Spleen (tissue), 13 donors: ENCODE results near the gene PCDHGA9. TPM values are rescaled to one million over a fixed set of nuclear protein-coding genes. Genes with fewer than 3 reads are reported as not detected.
A peak's percentile ranks its signal among the peaks of the same experiment; 100 is the strongest.

Experiments
- DNase-seq: peaks from one replicate; pipeline ENCODE4 v3.0.0-alpha.2; 2020
- H3K27ac ChIP-seq, 8 donors: fragments of 200-600 bp; sonication (generic) in 7 of 8; 1 replicate in 4 of 8; 2 replicates in 4 of 8; pipeline versions ENCODE4 v1.5.0 to v1.8.0; 2016 to 2021; ENCODE audit warnings: inconsistent platforms in 4 of 8, mild to moderate bottlenecking in 4 of 8, moderate library complexity in 1 of 8
- H3K27me3 ChIP-seq, 7 donors: fragments of 200-600 bp; sonication (generic) in 6 of 7; replicated peaks in 1 of 7; 1 replicate in 4 of 7; 2 replicates in 3 of 7; pipeline versions ENCODE4 v1.5.0 to v1.8.0; 2016 to 2021; ENCODE audit warnings: inconsistent platforms in 3 of 7, mild to moderate bottlenecking in 1 of 7
- H3K36me3 ChIP-seq, 6 donors: fragments of 200-600 bp; sonication (generic) in 5 of 6; 1 replicate in 4 of 6; 2 replicates in 2 of 6; pipeline versions ENCODE4 v1.5.0 to v1.8.0; 2016 to 2021; ENCODE audit warnings: inconsistent platforms in 2 of 6
- H3K4me1 ChIP-seq, 6 donors: fragments of 200-600 bp; sonication (generic) in 5 of 6; 1 replicate in 3 of 6; 2 replicates in 3 of 6; pipeline versions ENCODE4 v1.5.0 to v1.8.0; 2016 to 2021; ENCODE audit warnings: inconsistent platforms in 3 of 6
- H3K4me3 ChIP-seq, 8 donors: fragments of 200-600 bp; sonication (generic) in 7 of 8; 1 replicate in 4 of 8; 2 replicates in 4 of 8; pipeline versions ENCODE4 v1.5.0 to v1.8.0; 2016 to 2021; ENCODE audit warnings: inconsistent platforms in 4 of 8, mild to moderate bottlenecking in 4 of 8, moderate library complexity in 2 of 8
- H3K9me3 ChIP-seq, 8 donors: fragments of 200-600 bp; sonication (generic) in 7 of 8; 1 replicate in 4 of 8; 2 replicates in 4 of 8; pipeline versions ENCODE4 v1.5.0 to v1.8.0; 2016 to 2021; ENCODE audit warnings: inconsistent platforms in 4 of 8
- POLR2A ChIP-seq, 3 donors: fragments of 450-650 bp; IDR thresholded peaks; one replicate each; pipeline ENCODE4 v1.5.1; 2017; ENCODE audit warnings: antibody characterized with exemption in 3 of 3, mild to moderate bottlenecking in 1 of 3
- POLR2AphosphoS5 ChIP-seq, 3 donors: sonication (generic); formaldehyde crosslinking; IDR thresholded peaks; one replicate each; pipeline ENCODE4 v1.5.1; 2017; ENCODE audit warnings: antibody characterized with exemption in 3 of 3
- WGBS, 5 donors: extraction: QIAGEN DNeasy Blood & Tissue Kit in 3 of 5; methylation state at CpG; one replicate each; pipeline versions ENCODE4 v1.1.5 to v1.1.7; 2013 to 2018; 5-methylcytosine and 5-hydroxymethylcytosine counted together
- intact Hi-C: fragments of 100-400 bp; cut with DNase I; formaldehyde crosslinking; loops from one replicate; pipeline ENCODE4 v1.15.0; 2023; ENCODE audit warnings: low total_unique reads
- long read RNA-seq, 2 donors: transcript quantifications; one replicate each; lab custom pipeline, GENCODE V29; 2026
- polyA plus RNA-seq, 3 donors: library from polyadenylated mRNA; stranded (reverse); fragments of 200-250 nt; gene quantifications; one replicate each; pipeline ENCODE4 v1.2.1, GENCODE V29; 2013
- total RNA-seq, 7 donors: library from RNA; depleted of rRNA in 3 of 7; stranded (reverse); fragments of >200 nt in 3 of 7; fragmentation: NEBNext Ultra II Directional in 4 of 7; extraction: Animal tissue kit (Norgen Biotek cat#: 25700) in 4 of 7; gene quantifications; one replicate each; pipeline versions ENCODE4 v1.1.0 to v1.2.1, GENCODE V29; 2016 to 2021
- TF ChIP-seq, protein P1 (sequence below), 11 experiments: fragments of 200-600 bp in 7 of 11; fragments of 450-650 bp in 4 of 11; sonication (generic) in 4 of 11; IDR thresholded peaks in 8 of 11; conservative IDR thresholded peaks in 3 of 11; 1 replicate in 7 of 11; 2 replicates in 4 of 11; pipeline versions ENCODE4 v1.4.0 to v1.8.0; 2016 to 2021; ENCODE audit warnings: antibody characterized with exemption in 11 of 11, inconsistent platforms in 4 of 11, mild to moderate bottlenecking in 1 of 11
- donor health status: healthy with polysubstance abuse.
- donor health status: DM: no; HTN: no; CAD: no; lungs with moderate emphysema.
- donor health status: DM: no; HTN: no; CAD: no.
- donor health status: Bipolar disorder and iron deficiency.
- donor health status: healthy.
- donor health status: DM: no; HTN: no; CAD: no.
- donor health status: DM: yes; HTN: yes; CAD: no.

PCDHGA9 gene
- total RNA-seq (1 to 10 TPM; 2.6 to 9.6 (median 4.7) TPM), polyA plus RNA-seq (under 1 TPM in 2 of 3 donors, not detected in 1; 0.11 to 0.29 TPM)
- long read RNA-seq, donor 1, partial matches to known transcripts = 0 of 2 reads
- long read RNA-seq, donor 1, other reads (novel, unspliced or antisense) = 0 of 2 reads
- long read RNA-seq, donor 2 = 0 reads

DNA sequence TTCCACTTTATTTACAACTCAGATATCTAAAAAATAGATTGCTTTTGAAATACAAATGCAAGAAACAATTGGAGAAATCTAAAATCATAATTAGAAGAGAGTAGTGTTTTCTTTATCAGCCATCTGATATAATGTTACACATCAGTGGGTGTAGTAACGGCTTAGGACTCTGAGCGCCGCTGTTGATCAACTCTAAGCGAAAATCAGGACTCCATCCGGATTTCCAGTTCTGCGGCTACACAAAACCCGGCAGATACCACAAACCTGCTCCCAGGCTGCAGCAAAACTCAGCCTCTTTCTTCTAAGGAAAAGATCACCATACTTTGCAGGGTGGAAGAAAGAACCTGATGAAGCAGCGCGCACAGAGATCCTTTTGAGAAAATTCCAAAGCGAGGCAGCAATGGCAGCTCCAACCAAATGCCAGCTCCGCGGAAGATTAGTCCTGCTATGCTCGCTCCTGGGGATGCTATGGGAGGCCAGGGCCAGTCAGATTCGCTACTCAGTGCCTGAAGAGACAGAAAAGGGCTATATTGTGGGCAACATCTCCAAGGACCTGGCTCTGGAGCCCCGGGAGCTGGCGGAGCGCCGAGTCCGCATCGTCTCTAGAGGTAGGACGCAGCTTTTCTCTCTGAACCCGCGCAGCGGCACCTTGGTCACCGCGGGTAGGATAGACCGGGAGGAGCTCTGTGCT lies at the start of gene PCDHGA9:
Gene PCDHGA9 (plus strand): TSS at position 226 of the 691 bp plus-strand sequence. CDS start 175 bp downstream, at position 401.
- intact Hi-C loops = no loop called here
- H3K4me3 ChIP-seq = peak within 1 kb of the TSS in 4 of 8 donors; percentile 5 to 61 (median 23)
- TF ChIP-seq POLR2A (IDR thresholded peaks at IDR 0.05) (no peak), POLR2AphosphoS5 (IDR thresholded peaks at IDR 0.05) (no peak)
- TF ChIP-seq, protein P1, sequence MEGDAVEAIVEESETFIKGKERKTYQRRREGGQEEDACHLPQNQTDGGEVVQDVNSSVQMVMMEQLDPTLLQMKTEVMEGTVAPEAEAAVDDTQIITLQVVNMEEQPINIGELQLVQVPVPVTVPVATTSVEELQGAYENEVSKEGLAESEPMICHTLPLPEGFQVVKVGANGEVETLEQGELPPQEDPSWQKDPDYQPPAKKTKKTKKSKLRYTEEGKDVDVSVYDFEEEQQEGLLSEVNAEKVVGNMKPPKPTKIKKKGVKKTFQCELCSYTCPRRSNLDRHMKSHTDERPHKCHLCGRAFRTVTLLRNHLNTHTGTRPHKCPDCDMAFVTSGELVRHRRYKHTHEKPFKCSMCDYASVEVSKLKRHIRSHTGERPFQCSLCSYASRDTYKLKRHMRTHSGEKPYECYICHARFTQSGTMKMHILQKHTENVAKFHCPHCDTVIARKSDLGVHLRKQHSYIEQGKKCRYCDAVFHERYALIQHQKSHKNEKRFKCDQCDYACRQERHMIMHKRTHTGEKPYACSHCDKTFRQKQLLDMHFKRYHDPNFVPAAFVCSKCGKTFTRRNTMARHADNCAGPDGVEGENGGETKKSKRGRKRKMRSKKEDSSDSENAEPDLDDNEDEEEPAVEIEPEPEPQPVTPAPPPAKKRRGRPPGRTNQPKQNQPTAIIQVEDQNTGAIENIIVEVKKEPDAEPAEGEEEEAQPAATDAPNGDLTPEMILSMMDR (IDR thresholded peaks at IDR 0.05 in 8 of 11, conservative IDR thresholded peaks at IDR 0.05 in 3 of 11) = peak in 4 of 11 experiments; percentile 8 to 19 (median 16)
- H3K4me1 ChIP-seq = no peaks in the 10 kb centered on the region
- WGBS, 5 donors = 12 to 30% (median 20%) methylated on average over 23 to 27 of the region's 27 CpGs
- H3K9me3 ChIP-seq = peaks cover 7 to 97% (median 89%) of the 10 kb centered on the region in 8 donors
- H3K36me3 ChIP-seq = peaks cover 0 to 7% (median 0%) of the 10 kb centered on the region in 6 donors
- DNase-seq = peak; percentile 59
- peaks cover 0 to 94% (median 19%) of the 10 kb centered on the region in 7 donors for H3K27me3 ChIP-seq
- no peak within 1 kb of the TSS for H3K27ac ChIP-seq

DNA sequence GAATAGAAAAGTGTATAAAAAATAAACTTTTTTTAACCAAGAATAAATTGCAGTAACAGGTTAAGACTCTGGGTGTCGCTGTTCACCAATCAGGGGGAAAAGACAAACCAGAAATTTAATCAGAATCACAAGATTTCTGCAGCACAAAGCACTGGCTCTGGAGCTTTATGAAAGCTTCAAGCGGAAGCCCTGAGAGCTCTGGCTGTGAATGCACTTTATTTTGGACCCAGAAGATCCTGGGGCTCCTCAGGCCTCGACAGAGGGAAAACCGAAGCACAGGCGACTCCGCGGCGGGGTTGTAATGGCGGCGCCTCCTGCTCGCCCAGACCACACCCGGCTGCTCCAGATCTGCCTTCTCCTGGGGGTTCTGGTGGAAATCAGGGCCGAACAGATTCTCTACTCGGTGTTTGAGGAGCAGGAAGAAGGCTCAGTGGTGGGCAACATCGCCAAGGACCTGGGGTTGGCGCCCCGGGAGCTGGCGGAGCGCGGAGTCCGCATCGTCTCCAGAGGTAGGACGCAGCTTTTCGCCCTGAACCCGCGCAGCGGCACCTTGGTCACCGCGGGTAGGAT lies 47.6 kb upstream of the PCDHGA9 start, which contains the start of gene PCDHGA4:
Gene PCDHGA4 (plus strand): TSS at position 122 of the 570 bp plus-strand sequence. CDS start 87 bp downstream, at position 209.
- no peaks in the 10 kb centered on the region for H3K4me1 ChIP-seq
- 17 to 28% (median 22%) methylated on average over 28 to 29 of the region's 29 CpGs for WGBS, 5 donors
- no peak for TF ChIP-seq POLR2A (IDR thresholded peaks at IDR 0.05)
- no peak for TF ChIP-seq POLR2AphosphoS5 (IDR thresholded peaks at IDR 0.05)
- TF ChIP-seq, protein P1 (IDR thresholded peaks at IDR 0.05 in 8 of 11, conservative IDR thresholded peaks at IDR 0.05 in 3 of 11) = peak in 4 of 11 experiments; percentile 21 to 25 (median 24)
- peak within 1 kb of the TSS in 3 of 8 donors; percentile 11 to 54 (median 22) for H3K4me3 ChIP-seq
- H3K27ac ChIP-seq = no peak within 1 kb of the TSS
- peaks cover 0 to 92% (median 20%) of the 10 kb centered on the region in 7 donors for H3K27me3 ChIP-seq
- intact Hi-C loops = no loop called here
- H3K36me3 ChIP-seq = no peaks in the 10 kb centered on the region
- peaks cover 0 to 100% (median 85%) of the 10 kb centered on the region in 8 donors for H3K9me3 ChIP-seq
- no peak for DNase-seq

DNA sequence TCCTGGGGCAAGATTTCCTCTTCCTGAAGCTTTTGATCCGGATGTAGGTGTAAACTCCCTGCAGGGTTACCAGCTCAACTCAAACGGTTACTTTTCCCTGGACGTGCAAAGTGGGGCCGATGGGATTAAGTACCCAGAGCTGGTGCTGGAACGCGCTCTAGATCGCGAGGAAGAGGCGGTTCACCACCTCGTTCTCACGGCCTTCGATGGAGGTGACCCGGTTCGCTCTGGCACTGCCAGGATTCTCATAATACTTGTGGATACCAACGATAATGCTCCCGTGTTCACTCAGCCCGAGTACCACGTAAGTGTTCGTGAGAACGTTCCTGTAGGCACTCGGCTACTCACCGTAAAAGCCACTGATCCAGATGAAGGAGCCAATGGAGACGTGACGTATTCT lies 46.9 kb upstream of the PCDHGA9 start:
- 50 to 62% (median 52%) methylated on average over 24 of the region's 24 CpGs for WGBS, 5 donors
- Histone ChIP-seq H3K9me3 (peaks cover 0 to 100% (median 85%) of the 10 kb centered on the region in 8 donors), H3K36me3 (no peaks in the 10 kb centered on the region), H3K4me3 (peak overlapping the region in 2 of 8 donors; percentile 22 to 54), H3K27me3 (peaks cover 0 to 92% (median 14%) of the 10 kb centered on the region in 7 donors), H3K4me1 (no peaks in the 10 kb centered on the region), H3K27ac (no peak overlapping the region)
- intact Hi-C loops = no loop called here
- DNase-seq = no peak
- TF ChIP-seq, protein P1 (IDR thresholded peaks at IDR 0.05 in 8 of 11, conservative IDR thresholded peaks at IDR 0.05 in 3 of 11) = no peak

DNA sequence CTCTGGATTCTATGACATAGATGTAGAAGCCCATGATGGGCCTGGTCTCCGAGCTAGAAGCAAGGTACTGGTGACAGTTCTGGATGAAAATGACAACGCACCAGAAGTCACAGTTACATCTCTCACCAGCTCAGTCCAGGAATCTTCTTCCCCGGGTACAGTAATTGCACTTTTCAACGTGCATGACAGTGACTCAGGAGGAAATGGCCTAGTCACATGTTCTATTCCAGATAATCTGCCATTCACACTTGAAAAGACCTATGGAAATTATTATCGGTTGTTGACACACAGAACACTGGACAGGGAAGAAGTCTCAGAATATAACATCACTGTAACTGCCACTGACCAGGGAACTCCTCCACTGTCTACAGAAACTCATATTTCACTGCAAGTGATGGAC lies 46.4 kb upstream of the PCDHGA9 start:
- no peak for TF ChIP-seq POLR2A (IDR thresholded peaks at IDR 0.05)
- TF ChIP-seq, protein P1 (IDR thresholded peaks at IDR 0.05 in 8 of 11, conservative IDR thresholded peaks at IDR 0.05 in 3 of 11) = no peak
- TF ChIP-seq POLR2AphosphoS5 (IDR thresholded peaks at IDR 0.05) = no peak
- Histone ChIP-seq H3K27me3 (peaks cover 0 to 92% (median 10%) of the 10 kb centered on the region in 7 donors), H3K9me3 (peaks cover 0 to 100% (median 85%) of the 10 kb centered on the region in 8 donors), H3K36me3 (no peaks in the 10 kb centered on the region), H3K27ac (no peak overlapping the region), H3K4me3 (no peak overlapping the region), H3K4me1 (no peaks in the 10 kb centered on the region)
- intact Hi-C loops = no loop called here
- WGBS, 5 donors = 65 to 74% (median 69%) methylated on average over 5 of the region's 5 CpGs
- DNase-seq = no peak
